HG02610 (cell line): ENCODE data around the gene ASF1A.
"Not testable (repeated sequence)": the region's sequence is repeated elsewhere in the genome, so short reads cannot be mapped to it uniquely, and the experiment has no call there.

Experiments used
- ATAC-seq: cut with Tn5 transposase; IDR thresholded peaks from one replicate; pipeline ENCODE4 v1.9.1; 2021; ENCODE audit warnings: mild to moderate bottlenecking, moderate library complexity; ENCODE audit not compliant: unreplicated experiment

Gene ASF1A

DNA sequence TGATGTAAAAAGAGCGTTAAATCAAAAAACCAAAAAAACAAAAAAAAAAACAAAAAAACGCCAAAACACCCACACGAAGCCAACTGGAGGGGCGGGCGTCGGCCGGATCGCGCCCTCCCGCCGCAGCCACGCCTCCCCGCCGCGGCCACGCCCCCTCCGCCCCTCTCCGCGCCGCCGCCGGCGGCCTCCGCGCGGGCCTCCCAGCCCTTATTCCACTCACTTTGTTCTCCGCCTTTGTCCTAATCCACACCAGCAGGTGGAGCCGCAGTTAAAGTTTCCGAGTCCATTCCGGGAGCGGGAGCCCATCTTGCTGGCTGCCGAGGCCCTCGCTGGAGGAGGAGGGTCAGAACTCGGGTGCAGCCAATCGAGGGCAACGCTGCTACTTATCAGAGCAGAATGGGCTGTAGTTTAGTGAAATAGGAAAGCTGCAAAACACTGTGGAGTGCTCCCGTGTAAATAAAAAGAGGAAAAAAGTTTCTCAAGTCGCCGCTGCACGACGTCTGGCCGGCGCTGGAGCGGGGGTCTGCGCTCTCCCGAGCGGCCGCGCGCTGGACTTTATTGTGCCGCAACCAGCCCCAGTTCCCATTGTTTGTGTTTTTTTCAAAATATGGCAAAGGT is at the start of gene ASF1A:
ASF1A (plus strand) TSS at position 346 of the 618 bp plus-strand sequence; CDS start at position 608, 262 bp downstream.
- ATAC-seq: peak; percentile 71

DNA sequence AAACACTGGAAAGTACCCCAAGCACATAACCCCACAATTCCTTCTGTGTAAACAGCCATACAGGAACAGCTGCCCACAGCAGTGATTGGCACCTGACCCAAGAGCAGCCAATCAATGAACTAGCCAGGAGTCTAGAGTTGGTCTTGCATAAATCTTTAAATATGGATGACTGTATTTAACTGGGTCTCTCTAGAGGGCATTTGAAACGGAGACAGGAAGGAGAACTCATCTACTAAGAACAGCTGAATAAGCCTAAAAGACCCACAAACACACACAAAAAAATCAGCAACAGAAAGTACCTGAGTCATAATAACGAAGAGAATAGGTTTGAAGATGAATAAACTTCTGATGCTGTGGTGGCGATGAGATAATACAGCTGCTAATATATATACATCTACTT is 49.0 kb upstream of the ASF1A start:
- peak; percentile 72 for ATAC-seq

DNA sequence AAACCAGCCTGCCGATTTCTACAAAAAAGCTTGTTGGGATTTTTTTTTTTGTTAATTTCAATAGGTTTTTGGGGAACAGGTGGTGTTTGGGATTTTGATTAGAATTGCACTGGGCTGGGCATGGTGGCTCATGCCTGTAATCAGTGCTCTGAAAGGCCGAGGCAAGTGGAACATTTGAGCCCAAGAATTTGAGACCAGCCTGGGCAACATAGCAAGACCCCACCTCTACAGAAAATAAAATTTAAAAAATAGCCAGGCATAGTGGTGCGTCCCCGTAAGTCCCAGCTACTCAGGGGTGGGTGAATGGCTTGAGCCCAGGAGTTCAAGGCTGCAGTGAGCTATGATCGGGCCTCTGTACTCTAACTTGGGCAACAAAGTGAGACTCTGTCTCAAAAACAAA is 40.5 kb upstream of the ASF1A start:
- no peak for ATAC-seq

DNA sequence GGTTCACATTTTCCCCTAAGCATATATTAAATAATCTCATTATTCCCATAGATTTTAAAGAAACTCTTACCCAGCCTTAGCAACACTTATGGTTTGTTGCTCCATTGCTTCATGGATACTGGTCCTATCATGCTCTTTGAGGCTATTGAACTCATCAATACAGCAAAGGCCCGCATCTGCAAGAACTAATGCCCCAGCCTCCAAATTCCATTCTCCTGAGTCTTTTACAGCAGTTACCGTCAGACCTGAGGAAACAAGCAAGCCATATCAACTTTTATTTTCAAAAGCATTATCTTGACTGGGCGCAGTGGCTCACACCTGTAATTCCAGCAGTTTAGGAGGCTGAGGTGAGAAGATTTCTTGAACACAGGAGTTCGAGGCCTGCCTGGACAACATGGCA is 37.7 kb upstream of the ASF1A start:
- ATAC-seq: no peak

DNA sequence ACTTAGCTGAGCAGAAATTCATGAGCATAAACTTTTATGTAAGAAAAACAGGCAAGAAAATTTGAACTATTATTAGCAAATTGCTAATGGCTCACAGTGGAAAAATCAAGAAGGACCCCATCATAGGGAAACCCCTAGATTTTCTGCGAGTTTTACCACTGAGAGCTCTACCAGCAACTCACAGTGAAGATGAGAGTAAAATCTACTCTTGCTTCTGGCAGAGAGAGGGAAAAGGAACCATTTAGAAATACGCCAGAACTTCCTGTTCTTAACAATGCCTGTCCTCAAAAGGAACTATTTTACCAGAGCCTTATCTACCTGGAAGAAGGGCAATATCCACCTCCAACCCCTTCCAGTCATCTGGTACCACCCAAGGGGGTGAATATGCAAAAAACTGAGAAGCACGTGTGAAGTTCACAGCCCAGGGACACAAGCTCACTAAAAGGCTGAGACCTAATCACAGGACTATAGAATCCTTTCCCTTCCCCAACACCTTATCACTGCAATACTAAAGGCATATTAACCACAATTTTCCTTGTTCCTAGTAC is 34.4 kb upstream of the ASF1A start:
- peak; percentile 69 for ATAC-seq

DNA sequence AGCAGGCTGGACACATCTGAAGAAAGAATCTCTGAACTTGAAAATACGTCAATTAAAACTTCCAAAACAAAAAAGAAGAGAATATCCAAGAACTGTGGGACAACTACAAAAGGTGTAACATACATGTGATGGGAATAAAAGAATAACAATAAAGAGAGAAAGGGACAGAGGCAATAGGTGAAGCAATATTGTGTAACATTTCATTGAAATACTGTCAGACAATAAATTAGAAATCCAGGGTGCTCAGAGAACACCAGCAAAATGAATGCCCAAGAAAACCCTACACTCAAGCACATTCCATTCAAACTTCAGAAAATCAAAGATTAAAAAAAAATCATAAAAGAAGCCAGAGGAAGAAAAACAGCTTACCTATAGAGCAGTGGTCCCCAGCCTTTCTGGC is 33.6 kb upstream of the ASF1A start:
- no peak for ATAC-seq

DNA sequence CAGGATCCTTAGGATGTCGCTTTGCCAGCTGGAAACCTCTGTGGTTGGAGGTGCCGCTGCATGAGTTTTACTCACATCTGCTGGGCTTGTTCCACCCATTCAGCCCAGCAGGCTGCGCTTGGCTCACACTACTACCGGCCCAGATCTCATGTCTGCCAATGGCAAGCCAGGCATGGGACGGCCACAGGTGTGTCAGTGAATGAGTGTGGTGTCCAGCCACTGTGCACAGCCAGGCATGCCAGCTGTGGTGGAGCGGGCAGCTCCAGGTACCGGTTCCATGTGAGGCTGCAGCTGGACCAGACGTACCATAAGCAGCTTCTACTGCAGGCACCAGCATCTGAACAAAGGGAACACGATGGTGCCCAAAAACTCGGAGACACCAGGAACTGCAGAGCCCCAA is 33.1 kb upstream of the ASF1A start:
- ATAC-seq: no peak

DNA sequence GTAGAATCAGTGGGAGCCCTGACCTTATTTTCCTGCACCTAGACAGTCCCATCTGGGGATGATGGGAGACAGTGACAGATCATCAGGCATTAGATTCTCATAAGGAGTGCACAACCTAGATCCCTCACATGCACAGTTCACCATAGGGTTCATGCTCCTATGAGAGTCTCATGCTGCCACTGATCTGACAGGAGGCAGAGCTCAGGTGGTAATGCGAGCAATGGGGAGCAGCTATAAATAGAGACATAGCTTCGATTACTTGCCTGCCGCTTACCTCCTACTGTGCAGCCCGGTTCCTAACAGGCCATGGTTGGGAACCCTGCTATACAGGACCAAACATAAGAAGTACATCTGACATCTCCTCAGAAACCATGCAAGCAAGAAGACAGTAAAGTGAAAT is 31.5 kb upstream of the ASF1A start:
- no peak for ATAC-seq

DNA sequence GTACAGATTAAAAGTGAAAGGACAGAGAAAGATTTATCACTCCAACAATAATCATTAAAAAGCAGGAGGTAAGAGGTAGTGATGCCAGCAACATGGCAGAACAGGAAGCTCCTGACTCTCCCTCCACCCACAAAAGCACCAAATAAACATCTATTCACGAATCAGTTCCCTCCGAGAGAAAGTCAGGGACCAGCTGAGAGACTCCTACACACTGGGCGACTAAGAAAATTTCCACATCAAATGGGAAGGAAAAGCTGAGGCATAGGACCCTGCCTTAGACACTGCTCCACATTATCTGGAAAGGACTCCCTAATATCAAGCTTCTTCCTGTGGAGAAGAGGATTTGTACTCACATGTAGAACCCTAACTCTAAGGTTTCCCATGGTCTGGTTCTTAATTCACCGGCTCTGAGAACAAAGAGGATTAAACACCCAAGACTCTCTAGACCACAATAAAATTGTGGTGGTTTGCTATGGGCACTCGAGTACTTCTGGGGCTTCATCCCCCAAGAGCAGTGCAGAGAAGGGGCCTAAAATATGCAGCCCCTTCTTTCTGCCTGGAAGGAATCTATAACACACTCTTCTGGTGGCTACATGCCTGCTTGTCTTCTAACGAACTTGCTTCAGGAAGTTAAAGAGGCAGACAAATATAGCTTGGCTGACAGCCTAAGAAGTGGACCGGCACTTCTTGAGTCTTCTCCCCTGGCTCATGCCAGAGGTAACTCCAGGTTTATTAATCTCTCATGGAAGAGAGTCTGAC is 29.4 kb upstream of the ASF1A start:
- peak; percentile 43 for ATAC-seq

DNA sequence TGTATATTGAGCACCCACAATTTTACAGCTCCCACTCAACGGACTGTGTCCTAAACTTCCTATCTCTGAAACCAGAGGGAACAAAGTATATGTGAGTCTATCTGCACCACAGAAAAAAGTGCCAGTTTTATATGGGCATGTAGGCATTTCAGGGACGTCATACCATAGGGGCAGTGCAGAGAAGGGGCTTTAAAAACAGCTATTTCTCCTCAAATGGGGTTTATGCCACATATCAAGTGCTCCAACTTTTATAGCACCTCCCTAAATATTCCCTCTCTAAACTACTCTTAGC is 28.9 kb upstream of the ASF1A start:
- ATAC-seq: peak; percentile 16

DNA sequence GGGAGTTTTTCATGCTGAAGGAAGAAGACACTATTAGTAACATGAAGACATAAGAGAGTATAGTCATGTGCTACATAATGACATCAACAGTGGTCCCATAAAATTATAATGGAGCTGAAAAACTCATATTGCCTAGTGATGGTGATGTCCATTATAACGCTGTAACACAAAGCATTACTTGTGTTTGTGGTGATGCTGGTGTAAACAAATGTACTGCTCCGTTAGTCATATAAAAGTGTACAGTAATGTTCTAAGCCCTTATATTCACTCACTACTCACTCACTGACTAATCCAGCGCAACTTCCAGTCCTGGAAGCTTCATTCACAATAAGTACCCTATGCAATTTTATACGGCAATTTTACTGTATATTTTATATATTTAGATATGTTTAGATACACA is 26.8 kb upstream of the ASF1A start:
- ATAC-seq: no peak

DNA sequence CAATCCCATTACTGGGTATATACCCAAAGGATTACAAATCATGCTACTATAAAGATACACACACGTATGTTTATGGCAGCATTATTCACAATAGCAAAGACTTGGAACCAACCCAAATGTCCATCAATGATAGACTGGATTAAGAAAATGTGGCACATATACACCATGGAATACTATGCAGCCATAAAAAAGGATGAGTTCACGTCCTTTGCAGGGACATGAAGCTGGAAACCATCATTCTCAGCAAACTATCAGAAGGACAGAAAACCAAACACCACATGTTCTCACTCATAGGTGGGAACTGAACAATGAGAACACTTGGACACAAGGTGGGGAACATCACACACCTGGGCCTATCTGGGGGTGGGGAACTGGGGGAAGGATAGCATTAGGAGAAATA is 25.1 kb upstream of the ASF1A start:
- ATAC-seq: not testable (repeated sequence)

DNA sequence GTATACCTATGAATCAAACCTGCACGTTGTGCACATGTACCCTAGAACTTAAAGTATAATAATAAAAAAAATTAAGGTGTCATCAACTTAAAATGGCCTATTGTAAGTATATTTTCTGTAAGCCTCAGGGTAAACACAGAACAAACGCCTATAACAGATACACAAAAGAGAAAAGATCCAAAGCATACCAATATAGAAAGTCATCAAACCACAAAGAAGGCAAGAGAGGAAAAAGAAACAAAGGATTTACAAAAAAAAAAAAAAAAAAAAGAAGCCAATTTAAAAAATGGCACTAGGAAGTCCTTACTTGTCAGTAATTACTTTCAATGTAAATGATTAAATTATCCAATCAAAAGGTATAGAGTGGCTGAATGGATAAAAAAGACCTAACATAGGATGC is 24.6 kb upstream of the ASF1A start:
- no peak for ATAC-seq

DNA sequence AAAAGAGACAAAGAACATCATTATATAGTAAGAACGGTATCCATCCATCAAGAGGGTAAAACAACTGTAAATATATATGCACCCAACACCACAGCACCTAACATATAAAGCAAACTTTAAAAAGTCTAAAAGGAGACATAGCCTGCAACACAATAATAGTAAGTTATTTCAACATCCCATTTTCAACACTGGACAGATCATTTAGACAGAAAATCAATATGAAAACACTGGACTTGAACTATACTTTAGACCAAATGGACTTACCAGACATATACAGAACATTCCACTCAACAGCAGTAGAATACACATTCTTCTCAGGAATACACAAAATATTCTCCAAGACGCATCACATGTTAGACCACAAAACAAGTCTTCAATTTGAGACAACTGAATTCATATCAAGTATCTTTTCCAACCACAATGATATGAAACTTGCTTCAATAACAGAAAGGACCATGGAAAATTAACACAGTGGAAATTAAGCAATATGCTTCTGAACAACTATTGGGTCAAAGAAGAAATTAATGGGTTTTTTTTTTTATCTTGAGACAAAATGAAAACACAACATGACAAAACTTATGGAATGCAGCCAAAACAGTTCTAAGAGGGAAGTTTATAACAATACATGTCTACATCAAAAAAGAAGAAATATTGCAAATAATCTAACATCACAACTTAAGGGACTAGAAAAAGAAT is 23.9 kb upstream of the ASF1A start:
- ATAC-seq: no peak

DNA sequence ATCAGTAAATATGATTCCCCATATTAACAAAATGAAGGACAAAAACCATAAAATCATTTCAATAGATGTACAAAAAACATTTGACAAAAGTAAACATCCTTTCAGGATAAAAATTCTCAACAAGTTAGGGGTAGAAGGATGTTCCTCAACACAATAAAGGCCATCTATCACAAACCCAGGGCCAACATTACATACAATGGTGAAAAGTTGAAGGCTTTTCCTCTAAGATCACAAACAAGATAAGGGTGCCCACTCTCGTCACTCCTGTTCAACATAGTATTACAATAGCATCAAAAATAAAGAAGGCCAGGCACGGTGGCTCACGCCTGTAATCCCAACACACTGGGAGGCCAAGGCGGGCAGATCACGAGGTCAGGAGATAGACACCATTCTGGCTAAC is 22.6 kb upstream of the ASF1A start:
- ATAC-seq: no peak

DNA sequence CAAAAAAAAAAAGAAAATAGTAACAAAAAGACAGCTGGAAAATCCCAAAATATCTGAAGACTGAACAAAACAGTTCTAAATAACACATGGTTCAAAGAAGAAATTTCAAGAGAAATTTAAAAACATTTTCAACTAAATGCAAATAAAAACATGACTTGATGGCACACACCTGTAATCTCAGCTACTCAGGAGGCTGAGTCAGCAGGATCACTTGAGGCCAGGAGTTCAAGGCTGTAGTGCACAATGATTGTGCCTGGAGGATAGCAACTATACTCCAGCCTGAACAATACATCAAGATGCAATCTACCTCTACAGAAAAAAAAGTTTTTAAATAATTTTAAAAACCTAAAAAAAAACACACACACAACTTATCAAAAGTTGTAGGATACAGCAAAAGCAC is 21.6 kb upstream of the ASF1A start:
- ATAC-seq: no peak

DNA sequence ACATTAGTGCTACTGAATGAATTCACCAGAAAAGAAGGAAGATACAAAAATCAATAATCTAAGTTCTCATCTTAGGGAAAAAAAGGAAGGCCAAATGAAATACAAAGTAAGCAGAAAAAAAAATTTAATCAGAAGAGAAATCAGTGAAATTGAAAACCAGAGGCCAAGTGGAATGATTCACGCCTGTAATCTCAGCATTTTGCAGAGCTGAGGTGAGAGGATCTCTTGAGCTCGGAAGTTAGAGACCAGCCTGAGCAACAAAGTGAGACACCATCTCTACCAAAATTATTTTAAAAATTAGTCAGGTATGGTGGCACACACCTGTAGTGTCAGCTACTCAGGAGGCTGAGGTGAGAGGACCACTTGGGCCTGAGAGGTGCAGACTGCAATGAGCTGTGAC is 21.2 kb upstream of the ASF1A start:
- no peak for ATAC-seq

DNA sequence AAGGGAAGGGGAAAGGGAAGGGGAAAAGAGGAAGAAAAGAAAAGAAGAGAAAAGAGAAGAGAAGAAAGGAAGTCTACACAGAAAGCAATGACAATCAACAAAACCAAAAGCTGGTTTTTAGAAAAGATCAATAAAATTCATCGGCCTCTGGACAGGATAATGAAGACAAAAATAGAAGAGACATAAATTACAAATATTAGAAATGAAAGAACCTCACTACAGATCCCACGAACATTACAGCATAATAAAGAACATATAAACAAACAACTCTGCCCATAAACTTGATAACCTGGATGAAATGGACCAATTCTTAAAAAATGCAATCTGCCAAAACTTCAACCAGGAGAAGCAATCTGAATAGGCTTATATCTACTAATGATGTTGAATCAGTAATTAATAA is 20.7 kb upstream of the ASF1A start:
- no peak for ATAC-seq

DNA sequence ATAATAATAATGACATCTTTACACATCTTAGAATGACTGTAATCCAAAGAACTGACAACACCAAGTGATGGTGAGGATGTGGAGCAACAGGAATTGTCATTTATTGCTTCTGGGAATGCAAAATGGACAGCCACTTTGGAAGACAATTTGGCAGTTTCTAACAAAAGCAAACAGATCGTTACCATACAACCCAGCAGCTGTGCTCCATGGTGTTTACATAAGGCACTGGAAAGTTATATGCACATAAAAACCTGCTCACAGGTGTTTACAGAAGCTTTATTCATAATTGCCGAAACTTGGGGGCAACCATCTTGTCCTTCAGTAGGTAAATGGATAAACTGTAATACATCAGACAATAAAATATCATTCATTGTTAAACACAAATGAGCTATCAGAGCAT is 18.3 kb upstream of the ASF1A start:
- no peak for ATAC-seq

DNA sequence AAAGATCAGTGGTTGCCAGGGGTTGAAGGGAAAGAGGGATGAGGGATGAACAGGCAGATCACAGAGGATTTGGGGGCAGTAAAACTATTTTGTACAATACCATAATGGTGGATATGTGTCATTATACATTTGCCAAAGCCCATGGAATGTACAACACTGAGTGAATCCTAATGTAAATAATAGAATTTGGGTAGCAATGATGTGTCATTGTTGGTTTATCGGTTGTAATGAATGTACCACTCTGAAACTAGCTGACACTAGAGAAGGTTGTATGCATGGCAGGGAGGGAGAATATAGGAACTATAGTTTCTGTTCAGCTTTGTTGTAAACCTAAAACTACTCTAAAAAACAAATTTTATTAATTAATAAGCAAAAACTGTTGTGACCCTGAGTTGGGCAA is 17.8 kb upstream of the ASF1A start:
- ATAC-seq: no peak

DNA sequence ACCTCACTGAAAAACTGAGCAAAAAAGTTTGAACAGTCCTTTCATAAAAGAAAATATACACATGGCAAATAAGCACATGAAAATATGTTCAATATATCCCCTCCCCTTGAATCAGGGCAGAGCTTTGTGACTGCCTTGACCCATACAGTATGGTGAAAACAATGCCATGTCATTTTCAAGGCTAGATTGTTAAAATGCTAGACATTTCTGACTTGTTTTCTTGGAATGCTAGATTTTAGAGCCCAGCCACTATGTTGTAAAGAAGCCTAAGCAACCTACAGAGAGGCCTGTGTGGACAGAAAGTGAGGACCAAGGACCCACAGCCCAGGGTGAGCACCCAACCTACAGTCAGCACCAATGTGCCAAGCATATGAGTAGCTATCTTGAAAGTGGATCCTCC is 17.1 kb upstream of the ASF1A start:
- no peak for ATAC-seq

DNA sequence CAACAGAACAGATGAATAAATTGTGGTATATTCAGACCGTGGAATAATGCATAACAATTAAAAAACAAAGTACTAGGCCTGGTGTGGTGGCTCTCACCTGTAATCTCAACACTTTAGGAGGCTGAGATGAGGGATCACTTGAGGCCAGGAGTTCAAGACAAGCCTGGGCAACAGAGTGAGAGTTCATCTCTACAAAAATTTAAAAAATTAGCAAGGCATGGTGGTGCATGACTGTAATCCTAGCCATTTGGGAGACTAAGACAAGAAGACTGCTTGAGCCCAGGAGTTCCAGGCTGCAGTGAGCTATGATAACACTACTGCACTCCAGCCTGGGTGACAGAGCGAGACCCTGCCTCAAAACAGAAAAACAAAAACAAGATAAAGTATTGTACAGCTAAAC is 16.1 kb upstream of the ASF1A start:
- ATAC-seq: no peak
